HG03432 (cell line): ENCODE results near the gene C2orf81.

Experiments used
- ATAC-seq: cut with Tn5 transposase; IDR thresholded peaks from one replicate; pipeline ENCODE4 v1.9.1; 2021; ENCODE audit warnings: mild to moderate bottlenecking, moderate library complexity; ENCODE audit not compliant: unreplicated experiment

Gene C2orf81

GRCh38 chr2:74391580-74392448 lies 29.6 kb downstream of the C2orf81 start:
- ATAC-seq, result peak; percentile 80

- ATAC-seq, result no peak
Observed at GRCh38 chr2:74391209-74391579, 30.2 kb downstream of the C2orf81 start.

- no peak for ATAC-seq
Observed at GRCh38 chr2:74390606-74391005, 30.8 kb downstream of the C2orf81 start.

- no peak for ATAC-seq
Observed at GRCh38 chr2:74387346-74387745, 34.1 kb downstream of the C2orf81 start.

- no peak for ATAC-seq
Observed at GRCh38 chr2:74385396-74385795, 36.0 kb downstream of the C2orf81 start.

DNA sequence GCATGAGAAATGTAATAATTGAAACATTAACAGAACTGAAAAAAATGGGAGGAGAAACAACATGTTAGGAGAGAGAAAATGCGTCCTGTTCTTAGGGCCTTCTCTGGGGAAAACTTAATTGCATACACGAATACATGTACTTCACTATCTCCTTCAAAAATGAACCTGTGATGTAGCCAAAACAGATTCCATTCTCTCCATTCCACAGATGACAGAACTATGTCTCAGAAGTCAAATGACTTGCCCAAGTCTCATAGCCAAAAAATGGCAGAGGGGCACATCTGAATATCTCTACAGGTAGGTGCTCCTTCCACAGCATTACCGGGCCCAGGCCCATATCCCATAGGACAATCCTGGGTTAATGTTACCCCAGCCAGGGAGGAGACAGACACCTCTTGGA lies 37.4 kb downstream of the C2orf81 start:
- no peak for ATAC-seq

DNA sequence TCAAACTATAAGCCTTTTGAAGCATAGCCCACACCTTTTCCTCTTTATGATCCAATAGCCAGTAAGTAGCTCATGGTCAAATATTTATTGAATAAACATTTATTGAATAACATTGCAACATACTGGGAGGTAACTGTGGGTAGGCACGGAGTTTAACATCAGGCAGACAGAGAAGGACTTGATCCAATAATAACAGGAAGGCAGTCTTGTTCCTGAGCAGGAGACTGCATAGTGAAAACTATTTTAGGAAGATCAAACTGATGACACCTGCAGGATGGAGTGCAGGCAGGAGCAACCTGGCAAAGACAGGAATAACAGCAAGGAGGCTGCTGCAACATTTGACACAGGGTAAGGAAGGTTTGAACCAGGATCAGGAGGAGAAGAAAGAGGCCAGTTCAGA lies 38.2 kb downstream of the C2orf81 start:
- no peak for ATAC-seq

GRCh38 chr2:74381751-74382150 lies 39.7 kb downstream of the C2orf81 start:
- ATAC-seq, result no peak

DNA sequence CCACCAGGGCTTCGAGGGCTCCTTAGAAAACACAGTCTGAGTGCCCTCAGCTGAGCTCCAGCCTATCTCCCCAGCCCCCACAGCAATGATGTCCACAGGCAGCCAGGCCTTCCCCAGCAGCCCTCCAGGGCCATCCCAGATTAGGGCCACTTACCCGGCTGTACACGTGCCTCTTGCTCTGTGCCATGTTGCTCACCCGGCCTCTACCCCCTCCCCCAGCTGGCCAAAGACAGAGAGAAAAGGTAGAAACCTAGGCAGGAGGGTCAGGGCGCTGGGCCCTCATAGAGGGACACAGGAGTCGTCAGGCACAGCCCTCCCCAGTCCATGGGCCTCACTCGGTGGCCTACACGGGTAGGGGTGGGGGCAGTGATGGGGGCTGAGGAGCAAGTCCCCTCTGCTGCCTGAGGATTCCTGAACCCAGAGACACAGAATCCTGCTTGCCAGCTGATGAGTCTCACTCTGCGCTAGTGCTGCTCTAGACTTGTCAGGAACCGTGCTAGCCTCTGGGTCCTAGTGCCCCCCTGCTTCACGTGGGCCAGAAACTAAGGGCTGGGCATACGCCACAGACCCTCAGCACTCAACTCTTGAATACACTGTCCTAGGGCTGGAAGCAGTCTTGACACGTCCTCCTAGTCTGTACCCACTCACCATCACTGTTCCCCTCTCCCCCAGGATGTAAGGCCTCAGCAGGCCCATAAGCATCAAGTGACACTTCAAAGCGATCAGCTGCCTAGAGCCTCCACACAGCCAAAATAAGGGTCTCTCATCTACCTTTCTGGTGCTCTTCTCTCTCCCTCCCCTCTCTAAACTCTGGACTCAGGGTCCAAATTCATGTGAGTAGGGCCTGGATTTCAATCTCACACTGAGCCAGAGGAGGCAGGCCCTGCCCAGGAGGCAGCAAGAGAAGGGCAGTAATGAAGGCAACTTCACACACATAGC lies 41.3 kb downstream of the C2orf81 start, which contains the start of gene DCTN1:
Gene DCTN1, minus strand, starts transcription at position 461 of the 939 bp plus-strand sequence. Its CDS starts 274 bp downstream, at position 187.
- no peak for ATAC-seq

DNA sequence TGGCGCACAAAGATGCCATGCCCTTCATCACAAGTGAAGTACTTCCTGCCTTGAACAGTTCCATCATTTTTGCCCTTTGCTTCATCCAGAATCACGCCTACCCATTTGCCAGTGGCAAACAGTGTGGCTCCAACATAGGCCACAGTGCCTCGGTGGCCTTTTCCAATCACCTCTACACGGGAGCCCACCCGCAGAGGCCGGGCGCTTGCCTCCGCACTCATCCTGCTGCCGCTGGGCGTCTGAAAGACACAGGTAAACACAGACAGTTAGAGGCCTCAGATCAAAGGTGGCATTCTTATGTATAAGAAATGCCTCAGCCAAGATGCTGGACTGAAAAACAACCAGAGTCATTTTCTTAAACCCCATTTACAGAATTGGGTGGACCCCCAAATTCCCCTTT lies 43.4 kb downstream of the C2orf81 start:
- no peak for ATAC-seq

GRCh38 chr2:74375838-74376237 lies 45.6 kb downstream of the C2orf81 start:
- no peak for ATAC-seq

DNA sequence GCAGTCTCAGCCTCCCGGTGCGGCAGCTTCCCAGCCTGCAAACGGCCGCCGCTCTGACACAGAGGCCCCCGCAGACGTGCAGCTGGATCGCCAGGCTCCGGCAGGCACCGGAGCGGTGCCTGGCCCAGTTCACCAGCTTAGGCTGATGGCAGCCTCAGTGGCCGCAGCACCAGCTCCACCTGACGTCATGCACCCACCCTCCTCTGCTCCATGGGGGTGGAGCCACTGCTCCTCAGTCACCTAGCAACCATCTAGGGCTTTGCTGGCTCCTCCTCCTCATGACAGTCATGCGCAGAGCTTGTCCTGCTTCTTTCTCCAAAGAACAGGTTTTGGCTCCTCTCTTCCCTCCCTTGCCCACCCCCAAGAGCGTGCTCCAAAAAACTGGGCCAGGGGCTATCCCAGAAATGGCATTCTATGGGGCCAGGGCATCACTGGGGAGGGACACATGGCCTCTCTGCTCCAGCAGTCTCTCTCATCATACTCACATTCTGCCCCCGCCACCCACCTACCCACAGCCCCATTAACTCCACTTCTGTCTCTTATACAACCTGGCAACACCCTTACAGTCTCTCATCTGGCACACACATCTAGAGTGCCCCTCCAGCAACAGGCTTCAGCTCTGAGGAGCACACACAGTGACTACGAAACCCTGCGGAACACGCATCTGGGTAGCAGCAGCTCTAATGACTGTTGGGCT lies 46.8 kb downstream of the C2orf81 start:
- ATAC-seq, result no peak

GRCh38 chr2:74373985-74374384 lies 47.4 kb downstream of the C2orf81 start:
- no peak for ATAC-seq

DNA sequence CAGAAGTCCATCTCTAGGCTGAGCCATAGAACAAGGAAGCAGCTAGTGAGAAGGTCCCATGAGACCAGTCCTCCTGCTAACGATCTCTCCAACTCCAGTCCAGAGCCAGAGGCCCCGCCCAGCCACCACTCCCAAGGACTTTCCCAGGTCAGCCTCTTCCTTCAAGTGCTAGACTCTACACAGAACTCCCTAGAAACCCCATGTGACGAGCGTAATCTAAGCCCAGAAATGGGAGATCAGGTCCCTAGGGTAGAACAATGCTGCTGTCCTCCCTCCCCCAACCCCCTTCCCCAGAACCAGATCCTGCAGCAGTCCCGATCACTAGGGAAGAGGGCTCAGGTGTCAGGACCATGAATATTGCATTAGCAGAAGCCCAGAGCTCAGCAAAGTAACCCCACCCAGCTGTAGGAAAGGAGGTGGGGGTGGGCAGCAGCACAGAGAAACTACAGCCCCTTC lies 48.2 kb downstream of the C2orf81 start:
- ATAC-seq, result no peak

GRCh38 chr2:74372674-74373073 lies 48.7 kb downstream of the C2orf81 start:
- ATAC-seq, result no peak

GRCh38 chr2:74371421-74371820 lies 50.0 kb downstream of the C2orf81 start:
- no peak for ATAC-seq

GRCh38 chr2:74369976-74370375 lies 51.4 kb downstream of the C2orf81 start:
- no peak for ATAC-seq

DNA sequence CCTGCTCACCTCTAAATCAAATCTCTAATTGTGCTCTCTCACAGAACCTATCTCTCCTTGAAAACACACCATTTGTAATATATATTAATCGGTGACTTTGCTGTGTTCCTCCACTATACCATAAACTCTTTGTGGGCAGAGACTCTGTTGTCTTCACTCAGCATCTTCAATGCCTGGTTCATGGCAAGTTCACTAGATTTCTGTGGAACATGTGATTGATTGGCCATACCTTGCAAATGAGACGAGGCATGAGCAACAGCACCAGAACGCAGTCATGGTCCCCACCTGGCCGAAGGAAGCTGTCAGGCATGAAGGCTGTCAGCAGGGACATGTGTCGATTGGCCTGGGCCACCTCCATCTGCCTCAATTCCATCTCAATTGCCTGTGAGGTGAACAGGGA lies 52.9 kb downstream of the C2orf81 start:
- ATAC-seq, result no peak

DNA sequence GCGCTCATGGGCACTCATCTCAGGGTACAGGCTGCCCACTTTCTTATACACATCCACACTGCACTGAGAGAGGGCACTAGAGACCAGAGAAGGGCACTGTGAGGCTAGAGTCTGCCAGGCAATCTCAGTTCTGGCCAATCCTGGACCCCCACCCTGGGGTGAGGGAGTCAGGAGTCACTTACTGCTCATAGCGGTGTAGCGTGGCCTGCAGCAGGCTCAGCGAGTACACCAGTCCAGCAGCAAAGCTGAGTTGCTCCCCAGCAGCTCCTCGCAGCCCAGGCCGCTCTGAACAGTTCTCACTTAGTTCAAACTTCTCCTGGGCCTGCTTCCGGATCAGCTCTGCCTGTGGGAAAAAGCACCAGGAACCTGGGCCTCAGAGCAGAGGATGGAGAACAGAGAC lies 53.6 kb downstream of the C2orf81 start:
- ATAC-seq, result no peak

GRCh38 chr2:74366036-74366435 lies 55.4 kb downstream of the C2orf81 start:
- ATAC-seq, result no peak
